HFFc6 (cell line): ENCODE measurements around the gene SMYD3. TPM values are rescaled to one million over a fixed set of nuclear protein-coding genes. Genes with fewer than 3 reads are reported as not detected.
A peak's percentile ranks its signal among the peaks of the same experiment; 100 is the strongest.

Experiments used
- DNase-seq: peaks from one replicate; pipeline ENCODE4 v3.0.0-alpha.2; 2018
- H3K27ac Mint-ChIP-seq: 2 replicates; pipeline ENCODE4 v1.8.0; 2020; ENCODE audit warnings: mild to moderate bottlenecking, mixed read lengths
- H3K27me3 Mint-ChIP-seq: 2 replicates; pipeline ENCODE4 v1.8.0; 2021; ENCODE audit warnings: mild to moderate bottlenecking, moderate library complexity, mixed read lengths; ENCODE audit not compliant: insufficient read depth
- H3K36me3 Mint-ChIP-seq: 2 replicates; pipeline ENCODE4 v1.8.0; 2021; ENCODE audit warnings: low read depth, mixed read lengths
- H3K4me1 Mint-ChIP-seq: 2 replicates; pipeline ENCODE4 v1.8.0; 2020; ENCODE audit warnings: low read depth, mixed read lengths
- H3K4me3 Mint-ChIP-seq: 2 replicates; pipeline ENCODE4 v1.8.0; 2020; ENCODE audit warnings: mild to moderate bottlenecking, moderate library complexity, mixed read lengths
- H3K9me3 Mint-ChIP-seq: 2 replicates; pipeline ENCODE4 v1.8.0; 2020; ENCODE audit warnings: mild to moderate bottlenecking, mixed read lengths
- CTCF ChIP-seq: fragments of 200-600 bp; sonication (generic); IDR thresholded peaks from 2 replicates; pipeline ENCODE4 v1.5.0; 2021; ENCODE audit warnings: antibody characterized with exemption, mild to moderate bottlenecking
- total RNA-seq, 6 experiments: library from RNA; stranded (reverse); fragmentation: NEBNext Ultra II Directional; extraction: Animal tissue kit (Norgen Biotek cat#: 25700); gene quantifications; 2 replicates in 1 of 6; 3 replicates in 5 of 6; pipeline ENCODE4 v1.2.3, GENCODE V29; 2021

Gene SMYD3
- total RNA-seq, 6 experiments from 2014 or later = 28.4 to 37.9 (median 31.2) TPM

- Mint-ChIP-seq H3K4me3 (peak overlapping the region; percentile 65), H3K27me3 (no peaks in the 10 kb centered on the region; the same call in 1 of the 2 replicates), H3K36me3 (no peaks in the 10 kb centered on the region; the same call in 1 of the 2 replicates), H3K27ac (peak overlapping the region; percentile 80), H3K9me3 (no peaks in the 10 kb centered on the region), H3K4me1 (peaks cover 37% of the 10 kb centered on the region)
- TF ChIP-seq CTCF = no peak
- no peak for DNase-seq
Observed at GRCh38 chr1:246215510-246215903, 291.6 kb downstream of the SMYD3 start.

- Mint-ChIP-seq H3K4me1 (peaks cover 37% of the 10 kb centered on the region), H3K27me3 (no peaks in the 10 kb centered on the region; the same call in none of the 2 replicates), H3K4me3 (peak overlapping the region; percentile 65), H3K9me3 (no peaks in the 10 kb centered on the region), H3K36me3 (peaks cover 4% of the 10 kb centered on the region; the same call in 1 of the 2 replicates), H3K27ac (peak overlapping the region; percentile 80)
- TF ChIP-seq CTCF = no peak
- DNase-seq = peak; percentile 96
Observed at GRCh38 chr1:246214708-246215509, 292.2 kb downstream of the SMYD3 start.

- H3K27me3 Mint-ChIP-seq = no peaks in the 10 kb centered on the region; the same call in 1 of the 2 replicates
- DNase-seq = no peak
Observed at GRCh38 chr1:246213947-246214346, 293.1 kb downstream of the SMYD3 start.

GRCh38 chr1:246213502-246213901, 293.6 kb downstream of the SMYD3 start:
- TF ChIP-seq CTCF = no peak
- Mint-ChIP-seq H3K4me1 (peaks cover 29% of the 10 kb centered on the region), H3K36me3 (peaks cover 4% of the 10 kb centered on the region; the same call in 1 of the 2 replicates), H3K27me3 (no peaks in the 10 kb centered on the region; the same call in 1 of the 2 replicates), H3K27ac (peak overlapping the region; percentile 80; the same call in 1 of the 2 replicates), H3K4me3 (no peak overlapping the region), H3K9me3 (no peaks in the 10 kb centered on the region)
- DNase-seq = no peak

More at GRCh38 chr1:246213947-246214346, 293.1 kb downstream of the SMYD3 start:
- Mint-ChIP-seq H3K36me3 (peaks cover 4% of the 10 kb centered on the region; the same call in 1 of the 2 replicates), H3K27ac (peak overlapping the region; percentile 80), H3K4me3 (peak overlapping the region; percentile 19; the same call in 1 of the 2 replicates), H3K9me3 (no peaks in the 10 kb centered on the region), H3K4me1 (peaks cover 30% of the 10 kb centered on the region)
- TF ChIP-seq CTCF = no peak

- H3K36me3 Mint-ChIP-seq = peaks cover 4% of the 10 kb centered on the region; the same call in 1 of the 2 replicates
- H3K27me3 Mint-ChIP-seq = no peaks in the 10 kb centered on the region; the same call in 1 of the 2 replicates
- H3K4me3 Mint-ChIP-seq = no peak overlapping the region
- TF ChIP-seq CTCF = no peak
- H3K27ac Mint-ChIP-seq = no peak overlapping the region
- H3K4me1 Mint-ChIP-seq = peaks cover 33% of the 10 kb centered on the region
- H3K9me3 Mint-ChIP-seq = no peaks in the 10 kb centered on the region
- DNase-seq = no peak
Observed at GRCh38 chr1:246213036-246213435, 294.0 kb downstream of the SMYD3 start.
